HAP-1 (cell line): ENCODE data around the gene XPNPEP3.
"Not testable (repeated sequence)": the region's sequence is repeated elsewhere in the genome, so short reads cannot be mapped to it uniquely, and the experiment has no call there.

Experiments used
- DNase-seq, 2 experiments: peaks; one replicate each; pipeline ENCODE4 v3.0.0-alpha.2; 2016 to 2020; ENCODE audit warnings: low spot score in 2 of 2
- H3K27me3 ChIP-seq: fragments of 250-450 bp; sonication (Bioruptor Pico); 2 replicates; pipeline ENCODE4 v1.5.1; 2020; ENCODE audit warnings: low read depth, mild to moderate bottlenecking, moderate library complexity
- H3K36me3 ChIP-seq: fragments of 250-450 bp; sonication (Bioruptor Pico); replicated peaks from 2 replicates; pipeline ENCODE4 v1.5.1; 2020; ENCODE audit warnings: mild to moderate bottlenecking
- H3K4me1 ChIP-seq: fragments of 250-450 bp; sonication (Bioruptor Pico); 2 replicates; pipeline ENCODE4 v1.5.1; 2020; ENCODE audit warnings: mild to moderate bottlenecking
- H3K4me3 ChIP-seq: fragments of 250-450 bp; sonication (Bioruptor Pico); 2 replicates; pipeline ENCODE4 v1.5.1; 2020; ENCODE audit warnings: mild to moderate bottlenecking, moderate library complexity
- H3K9me3 ChIP-seq: fragments of 250-450 bp; sonication (Bioruptor Pico); 2 replicates; pipeline ENCODE4 v1.5.1; 2020; ENCODE audit warnings: mild to moderate bottlenecking, moderate library complexity
- in situ Hi-C: fragments of 300-500 bp; cut with MboI; formaldehyde crosslinking; loops from 3 replicates; pipeline ENCODE4 v1.14.3; 2020; ENCODE audit warnings: low sequenced_read_pairs, inconsistent platforms, mixed read lengths

Gene XPNPEP3

GRCh38 chr22:40838486-40838885 is 18.5 kb upstream of the XPNPEP3 start:
- H3K27me3 ChIP-seq: no peaks in the 10 kb centered on the region
- DNase-seq: no peak
- peaks cover 83% of the 10 kb centered on the region for H3K36me3 ChIP-seq
- in situ Hi-C loops: no loop called here
- no peaks in the 10 kb centered on the region; the same call in 1 of the 2 replicates for H3K9me3 ChIP-seq
- H3K4me1 ChIP-seq: no peaks in the 10 kb centered on the region
- H3K4me3 ChIP-seq: no peak overlapping the region

- in situ Hi-C loops: no loop called here
- Histone ChIP-seq H3K27me3 (no peaks in the 10 kb centered on the region), H3K36me3 (peaks cover 72% of the 10 kb centered on the region), H3K4me1 (no peaks in the 10 kb centered on the region), H3K9me3 (no peaks in the 10 kb centered on the region), H3K4me3 (no peak overlapping the region)
- DNase-seq: no peak
Measured at GRCh38 chr22:40844951-40845350, 12.0 kb upstream of the XPNPEP3 start.

GRCh38 chr22:40845816-40846215 is 11.1 kb upstream of the XPNPEP3 start:
- H3K4me3 ChIP-seq, DNase-seq, H3K4me1 ChIP-seq, H3K27me3 ChIP-seq, in situ Hi-C loops, H3K9me3 ChIP-seq: not testable (repeated sequence)
- H3K36me3 ChIP-seq: peaks cover 72% of the 10 kb centered on the region

GRCh38 chr22:40853333-40853732 is 3.6 kb upstream of the XPNPEP3 start:
- H3K9me3 ChIP-seq: no peaks in the 10 kb centered on the region
- peaks cover 16% of the 10 kb centered on the region for H3K4me1 ChIP-seq
- peaks cover 20% of the 10 kb centered on the region for H3K36me3 ChIP-seq
- H3K4me3 ChIP-seq: peak overlapping the region; percentile 10
- no peaks in the 10 kb centered on the region for H3K27me3 ChIP-seq
- in situ Hi-C loops: no loop called here
- DNase-seq: no peak

- in situ Hi-C loops: no loop called here
- no peak for DNase-seq
Measured at GRCh38 chr22:40853961-40854360, 3.0 kb upstream of the XPNPEP3 start.

GRCh38 chr22:40855071-40855978 is 1.6 kb upstream of the XPNPEP3 start:
- Histone ChIP-seq H3K9me3 (no peaks in the 10 kb centered on the region), H3K36me3 (peaks cover 9% of the 10 kb centered on the region), H3K4me3 (peak overlapping the region; percentile 84), H3K27me3 (no peaks in the 10 kb centered on the region), H3K4me1 (peaks cover 16% of the 10 kb centered on the region)
- peak; percentile 25 to 40 for DNase-seq
- in situ Hi-C loops: no loop called here

More at GRCh38 chr22:40853961-40854360, 3.0 kb upstream of the XPNPEP3 start:
- Histone ChIP-seq H3K4me3 (peak overlapping the region; percentile 84), H3K9me3 (no peaks in the 10 kb centered on the region), H3K36me3 (peaks cover 16% of the 10 kb centered on the region), H3K4me1 (peaks cover 16% of the 10 kb centered on the region), H3K27me3 (no peaks in the 10 kb centered on the region)

GRCh38 chr22:40855979-40856512 is 902 bp upstream of the XPNPEP3 start:
- no peaks in the 10 kb centered on the region for H3K27me3 ChIP-seq
- peak in 1 of 2 experiments; percentile 53 for DNase-seq
- in situ Hi-C loops: no loop called here
- H3K4me3 ChIP-seq: peak overlapping the region; percentile 84
- H3K4me1 ChIP-seq: peaks cover 16% of the 10 kb centered on the region
- H3K9me3 ChIP-seq: no peaks in the 10 kb centered on the region
- H3K36me3 ChIP-seq: peaks cover 4% of the 10 kb centered on the region

- in situ Hi-C loops: no loop called here
Measured at GRCh38 chr22:40857309-40857855, 434 bp downstream of the XPNPEP3 start.

GRCh38 chr22:40862013-40862412 is 5.1 kb downstream of the XPNPEP3 start, which contains the start of gene DNAJB7:
TSS of gene DNAJB7 (minus strand) at chr22:40862113. CDS start at chr22:40861994, 119 bp downstream.
- H3K4me1 ChIP-seq: peaks cover 16% of the 10 kb centered on the region
- H3K27me3 ChIP-seq: no peaks in the 10 kb centered on the region
- H3K4me3 ChIP-seq: no peak within 1 kb of the TSS
- H3K36me3 ChIP-seq: peaks cover 9% of the 10 kb centered on the region
- no peak for DNase-seq
- in situ Hi-C loops: no loop called here
- no peaks in the 10 kb centered on the region for H3K9me3 ChIP-seq

More at GRCh38 chr22:40857309-40857855, 434 bp downstream of the XPNPEP3 start:
- Histone ChIP-seq H3K4me1 (peaks cover 14% of the 10 kb centered on the region), H3K36me3 (peaks cover 9% of the 10 kb centered on the region), H3K4me3 (peak overlapping the region; percentile 84), H3K9me3 (no peaks in the 10 kb centered on the region), H3K27me3 (no peaks in the 10 kb centered on the region)
- no peak for DNase-seq

GRCh38 chr22:40862537-40862936 is 5.6 kb downstream of the XPNPEP3 start:
- H3K36me3 ChIP-seq: peaks cover 9% of the 10 kb centered on the region
- no peaks in the 10 kb centered on the region for H3K27me3 ChIP-seq
- in situ Hi-C loops: no loop called here
- no peak overlapping the region for H3K4me3 ChIP-seq
- H3K9me3 ChIP-seq: no peaks in the 10 kb centered on the region
- DNase-seq: no peak
- peaks cover 18% of the 10 kb centered on the region for H3K4me1 ChIP-seq

- in situ Hi-C loops: no loop called here
- peaks cover 4% of the 10 kb centered on the region for H3K36me3 ChIP-seq
Measured at GRCh38 chr22:40867109-40867508, 10.2 kb downstream of the XPNPEP3 start.

GRCh38 chr22:40868379-40868778 is 11.4 kb downstream of the XPNPEP3 start:
- H3K4me3 ChIP-seq: not testable (repeated sequence)

More at GRCh38 chr22:40867109-40867508, 10.2 kb downstream of the XPNPEP3 start:
- DNase-seq: no peak
- Histone ChIP-seq H3K27me3 (no peaks in the 10 kb centered on the region), H3K9me3 (no peaks in the 10 kb centered on the region), H3K4me1 (peaks cover 18% of the 10 kb centered on the region), H3K4me3 (no peak overlapping the region)

GRCh38 chr22:40874016-40874415 is 17.1 kb downstream of the XPNPEP3 start:
- H3K36me3 ChIP-seq: peaks cover 4% of the 10 kb centered on the region
- no peaks in the 10 kb centered on the region for H3K9me3 ChIP-seq
- no peaks in the 10 kb centered on the region for H3K27me3 ChIP-seq
- H3K4me1 ChIP-seq: peaks cover 11% of the 10 kb centered on the region
- DNase-seq: no peak
- in situ Hi-C loops: no loop called here
- no peak overlapping the region for H3K4me3 ChIP-seq

More at GRCh38 chr22:40868379-40868778, 11.4 kb downstream of the XPNPEP3 start:
- peaks cover 15% of the 10 kb centered on the region for H3K4me1 ChIP-seq
- H3K9me3 ChIP-seq, H3K36me3 ChIP-seq, H3K27me3 ChIP-seq, in situ Hi-C loops, DNase-seq: not testable (repeated sequence)

- Histone ChIP-seq H3K36me3 (peaks cover 4% of the 10 kb centered on the region; the same call in 1 of the 2 replicates), H3K9me3 (no peaks in the 10 kb centered on the region), H3K4me1 (peaks cover 13% of the 10 kb centered on the region), H3K4me3 (no peak overlapping the region), H3K27me3 (no peaks in the 10 kb centered on the region)
- no peak for DNase-seq
- in situ Hi-C loops: no loop called here
Measured at GRCh38 chr22:40875111-40875510, 18.2 kb downstream of the XPNPEP3 start.
